Spleen (tissue), 7 donors: ENCODE results near the gene UGT2B7.

Experiments
- CTCF ChIP-seq, 11 experiments: fragments of 200-600 bp in 7 of 11; fragments of 450-650 bp in 4 of 11; sonication (generic) in 4 of 11; IDR thresholded peaks in 8 of 11; conservative IDR thresholded peaks in 3 of 11; 1 replicate in 7 of 11; 2 replicates in 4 of 11; pipeline versions ENCODE4 v1.4.0 to v1.8.0; 2016 to 2021; ENCODE audit warnings: antibody characterized with exemption in 11 of 11, inconsistent platforms in 4 of 11, mild to moderate bottlenecking in 1 of 11
- POLR2A ChIP-seq, 3 donors: fragments of 450-650 bp; IDR thresholded peaks; one replicate each; pipeline ENCODE4 v1.5.1; 2017; ENCODE audit warnings: antibody characterized with exemption in 3 of 3, mild to moderate bottlenecking in 1 of 3
- POLR2AphosphoS5 ChIP-seq, 3 donors: sonication (generic); formaldehyde crosslinking; IDR thresholded peaks; one replicate each; pipeline ENCODE4 v1.5.1; 2017; ENCODE audit warnings: antibody characterized with exemption in 3 of 3
- donor health status: DM: no; HTN: no; CAD: no; lungs with moderate emphysema.
- donor health status: DM: no; HTN: no; CAD: no.
- donor health status: DM: no; HTN: no; CAD: no.

DNA sequence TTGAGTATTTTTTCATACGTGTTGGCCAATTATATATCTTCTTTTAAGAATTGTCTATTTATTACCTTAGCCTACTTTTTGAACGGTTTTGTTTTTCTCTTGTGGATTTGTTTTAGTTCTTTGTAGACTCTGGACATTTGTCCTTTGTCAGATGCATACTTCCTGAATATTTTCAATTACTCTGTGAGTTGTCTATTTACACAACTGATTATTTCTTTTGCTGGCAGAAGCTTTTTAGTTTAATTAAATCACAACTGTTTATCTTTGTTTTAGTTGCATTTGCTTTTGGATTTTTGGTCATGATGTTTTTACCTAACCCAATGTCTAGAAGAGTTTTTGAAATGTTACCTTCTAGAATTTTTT lies 19.6 kb downstream of the UGT2B7 start:
- TF ChIP-seq POLR2A (IDR thresholded peaks at IDR 0.05) = no peak
- no peak for TF ChIP-seq CTCF (IDR thresholded peaks at IDR 0.05 in 8 of 11, conservative IDR thresholded peaks at IDR 0.05 in 3 of 11)
- TF ChIP-seq POLR2AphosphoS5 (IDR thresholded peaks at IDR 0.05) = no peak
